HEK293 (cell line): ENCODE data around the gene STEAP2.

ENCODE experiments used
- CTCF ChIA-PET: fragments of 350-600 bp; formaldehyde crosslinking; extraction: SDS; loops from one replicate; lab custom pipeline; 2021; ENCODE audit warnings: antibody characterized with exemption; lab: Yijun Ruan, JAX
- POLR2A ChIA-PET: fragments of 300-600 bp; formaldehyde crosslinking; extraction: SDS; loops from one replicate; lab custom pipeline; 2020; ENCODE audit warnings: antibody characterized with exemption, inconsistent platforms; lab: Yijun Ruan, JAX
- H3K27ac ChIP-seq: fragments of 200-500 bp; sonication (Bioruptor generic); 2 replicates; pipeline ENCODE4 v1.5.1; 2014; ENCODE audit warnings: low read depth, low read length, control low read depth, inconsistent platforms; ENCODE audit errors: extremely low read depth
- H3K36me3 ChIP-seq, 2 experiments: fragments of 200-500 bp in 1 of 2; sonication (Bioruptor generic) in 1 of 2; 1 replicate in 1 of 2; 2 replicates in 1 of 2; pipeline ENCODE4 v1.5.1; 2014 to 2017; ENCODE audit warnings: inconsistent platforms in 2 of 2, low read length in 2 of 2; ENCODE audit not compliant: control insufficient read depth in 2 of 2, insufficient read depth in 1 of 2
- H3K4me1 ChIP-seq: fragments of 200-500 bp; sonication (Bioruptor generic); 2 replicates; pipeline ENCODE4 v1.5.1; 2014; ENCODE audit warnings: mild to moderate bottlenecking, low read length, inconsistent platforms; ENCODE audit not compliant: control insufficient read depth, insufficient read depth
- H3K4me3 ChIP-seq: 2 replicates; pipeline ENCODE4 v1.5.1; 2011; ENCODE audit warnings: low read depth, mild to moderate bottlenecking, control low read depth, low read length, moderate library complexity
- H3K9me3 ChIP-seq: fragments of 200-500 bp; sonication (Bioruptor generic); 2 replicates; pipeline ENCODE4 v1.5.1; 2014; ENCODE audit warnings: low read depth, low read length, inconsistent platforms; ENCODE audit not compliant: control insufficient read depth, insufficient read depth
- REST ChIP-seq: fragments of 450-650 bp; formaldehyde crosslinking; IDR thresholded peaks from 2 replicates; pipeline ENCODE4 v1.5.1; 2016; ENCODE audit warnings: missing biosample characterization, missing genetic modification characterization
- SALL2 ChIP-seq: fragments of 450-650 bp; formaldehyde crosslinking; IDR thresholded peaks from 2 replicates; pipeline ENCODE4 v1.5.0; 2017; ENCODE audit warnings: missing biosample characterization, mild to moderate bottlenecking, missing genetic modification characterization, borderline replicate concordance
- ZBTB10 ChIP-seq: fragments of 450-650 bp; formaldehyde crosslinking; IDR thresholded peaks from 2 replicates; pipeline ENCODE4 v1.5.1; 2016; ENCODE audit warnings: missing biosample characterization, missing genetic modification characterization
- ZNF211 ChIP-seq: fragments of 450-650 bp; formaldehyde crosslinking; IDR thresholded peaks from 2 replicates; pipeline ENCODE4 v1.5.1; 2016; ENCODE audit warnings: low read depth, missing biosample characterization, missing genetic modification characterization
- ZNF266 ChIP-seq: fragments of 450-650 bp; formaldehyde crosslinking; IDR thresholded peaks from 2 replicates; pipeline ENCODE4 v1.5.1; 2016; ENCODE audit warnings: missing biosample characterization, missing genetic modification characterization, low read depth
- ZNF274 ChIP-seq, 2 experiments: fragments of 200-500 bp in 1 of 2; fragments of 450-650 bp in 1 of 2; sonication (Bioruptor generic) in 1 of 2; formaldehyde crosslinking in 1 of 2; IDR thresholded peaks; 2 replicates each; pipeline versions ENCODE4 v1.5.1 to v1.6.1; 2014 to 2016; ENCODE audit warnings: borderline replicate concordance in 1 of 2, inconsistent platforms in 1 of 2, low read length in 1 of 2, missing biosample characterization in 1 of 2, missing genetic modification characterization in 1 of 2
- ZNF394 ChIP-seq: fragments of 450-650 bp; formaldehyde crosslinking; IDR thresholded peaks from 2 replicates; pipeline ENCODE4 v1.5.1; 2016; ENCODE audit warnings: missing biosample characterization, missing genetic modification characterization, mild to moderate bottlenecking, moderate library complexity, borderline replicate concordance
- ZNF433 ChIP-seq: fragments of 450-650 bp; formaldehyde crosslinking; IDR thresholded peaks from 2 replicates; pipeline ENCODE4 v1.5.1; 2016; ENCODE audit warnings: missing biosample characterization, missing genetic modification characterization, low read depth
- ZNF521 ChIP-seq: fragments of 450-650 bp; formaldehyde crosslinking; IDR thresholded peaks from 2 replicates; pipeline ENCODE4 v1.5.1; 2017; ENCODE audit warnings: missing biosample characterization, mild to moderate bottlenecking, missing genetic modification characterization
- ZNF600 ChIP-seq: fragments of 450-650 bp; formaldehyde crosslinking; IDR thresholded peaks from 2 replicates; pipeline ENCODE4 v1.5.1; 2016; ENCODE audit warnings: missing biosample characterization, missing genetic modification characterization
- ZNF629 ChIP-seq: fragments of 450-650 bp; formaldehyde crosslinking; IDR thresholded peaks from 2 replicates; pipeline ENCODE4 v1.5.1; 2017; ENCODE audit warnings: missing biosample characterization, missing genetic modification characterization
- ZSCAN4 ChIP-seq: fragments of 450-650 bp; formaldehyde crosslinking; IDR thresholded peaks from 2 replicates; pipeline ENCODE4 v1.5.1; 2017; ENCODE audit warnings: missing biosample characterization, missing genetic modification characterization
- ZSCAN5A ChIP-seq: fragments of 450-650 bp; formaldehyde crosslinking; IDR thresholded peaks from 2 replicates; pipeline ENCODE4 v1.5.1; 2016; ENCODE audit warnings: missing biosample characterization, missing genetic modification characterization
- TF ChIP-seq, protein P1 (sequence below): fragments of 450-650 bp; formaldehyde crosslinking; IDR thresholded peaks from 2 replicates; pipeline ENCODE4 v1.5.1; 2016; ENCODE audit warnings: missing biosample characterization, missing genetic modification characterization
- TF ChIP-seq, protein P2 (sequence below): fragments of 450-650 bp; formaldehyde crosslinking; IDR thresholded peaks from 2 replicates; pipeline ENCODE4 v1.5.1; 2016; ENCODE audit warnings: missing biosample characterization, missing genetic modification characterization
- TF ChIP-seq, protein P3 (sequence below): fragments of 450-650 bp; formaldehyde crosslinking; IDR thresholded peaks from 2 replicates; pipeline ENCODE4 v1.5.1; 2016; ENCODE audit warnings: missing biosample characterization, missing genetic modification characterization, borderline replicate concordance

STEAP2 gene

GRCh38 chr7:90251304-90251635 is 39.7 kb downstream of the STEAP2 start:
- Histone ChIP-seq H3K36me3 (no peaks in the 10 kb centered on the region), H3K4me3 (no peak overlapping the region), H3K9me3 (no peaks in the 10 kb centered on the region), H3K4me1 (no peaks in the 10 kb centered on the region; the same call in 1 of the 2 replicates), H3K27ac (no peak overlapping the region)
- ChIA-PET POLR2A (interaction anchor here (1.6 kb wide), 1 partner anchor 40 kb away, joined by 3 read pairs; the partner anchor contains the start of gene STEAP2), CTCF (interaction anchor here (0.6 to 1.1 kb wide), 2 partner anchors 99 to 177 kb away, joined by 3 read pairs; no protein-coding TSS in a partner anchor)
- TF ChIP-seq ZSCAN5A (tag by site-specific recombination) (no peak), SALL2 (tag by site-specific recombination) (no peak), REST (tag by site-specific recombination) (no peak), ZNF211 (tag by site-specific recombination) (no peak), ZNF274 (IDR thresholded peaks at IDR 0.05; ENCODE audit: low read length) (no peak), ZNF274 (tag by site-specific recombination; IDR thresholded peaks at IDR 0.05; ENCODE audit: borderline replicate concordance) (no peak), ZNF433 (no peak), ZNF394 (tag by site-specific recombination) (no peak), ZNF521 (tag by site-specific recombination) (no peak), ZNF629 (no peak), ZBTB10 (no peak), ZNF266 (tag by site-specific recombination) (no peak), ZNF600 (no peak), ZSCAN4 (tag by site-specific recombination) (no peak)
- TF ChIP-seq, protein P1, sequence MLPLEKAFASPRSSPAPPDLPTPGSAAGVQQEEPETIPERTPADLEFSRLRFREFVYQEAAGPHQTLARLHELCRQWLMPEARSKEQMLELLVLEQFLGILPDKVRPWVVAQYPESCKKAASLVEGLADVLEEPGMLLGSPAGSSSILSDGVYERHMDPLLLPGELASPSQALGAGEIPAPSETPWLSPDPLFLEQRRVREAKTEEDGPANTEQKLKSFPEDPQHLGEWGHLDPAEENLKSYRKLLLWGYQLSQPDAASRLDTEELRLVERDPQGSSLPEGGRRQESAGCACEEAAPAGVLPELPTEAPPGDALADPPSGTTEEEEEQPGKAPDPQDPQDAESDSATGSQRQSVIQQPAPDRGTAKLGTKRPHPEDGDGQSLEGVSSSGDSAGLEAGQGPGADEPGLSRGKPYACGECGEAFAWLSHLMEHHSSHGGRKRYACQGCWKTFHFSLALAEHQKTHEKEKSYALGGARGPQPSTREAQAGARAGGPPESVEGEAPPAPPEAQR (tag by site-specific recombination): no peak
- TF ChIP-seq, protein P2, sequence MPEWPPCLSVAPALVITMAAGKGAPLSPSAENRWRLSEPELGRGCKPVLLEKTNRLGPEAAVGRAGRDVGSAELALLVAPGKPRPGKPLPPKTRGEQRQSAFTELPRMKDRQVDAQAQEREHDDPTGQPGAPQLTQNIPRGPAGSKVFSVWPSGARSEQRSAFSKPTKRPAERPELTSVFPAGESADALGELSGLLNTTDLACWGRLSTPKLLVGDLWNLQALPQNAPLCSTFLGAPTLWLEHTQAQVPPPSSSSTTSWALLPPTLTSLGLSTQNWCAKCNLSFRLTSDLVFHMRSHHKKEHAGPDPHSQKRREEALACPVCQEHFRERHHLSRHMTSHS: no peak
- TF ChIP-seq, protein P3, sequence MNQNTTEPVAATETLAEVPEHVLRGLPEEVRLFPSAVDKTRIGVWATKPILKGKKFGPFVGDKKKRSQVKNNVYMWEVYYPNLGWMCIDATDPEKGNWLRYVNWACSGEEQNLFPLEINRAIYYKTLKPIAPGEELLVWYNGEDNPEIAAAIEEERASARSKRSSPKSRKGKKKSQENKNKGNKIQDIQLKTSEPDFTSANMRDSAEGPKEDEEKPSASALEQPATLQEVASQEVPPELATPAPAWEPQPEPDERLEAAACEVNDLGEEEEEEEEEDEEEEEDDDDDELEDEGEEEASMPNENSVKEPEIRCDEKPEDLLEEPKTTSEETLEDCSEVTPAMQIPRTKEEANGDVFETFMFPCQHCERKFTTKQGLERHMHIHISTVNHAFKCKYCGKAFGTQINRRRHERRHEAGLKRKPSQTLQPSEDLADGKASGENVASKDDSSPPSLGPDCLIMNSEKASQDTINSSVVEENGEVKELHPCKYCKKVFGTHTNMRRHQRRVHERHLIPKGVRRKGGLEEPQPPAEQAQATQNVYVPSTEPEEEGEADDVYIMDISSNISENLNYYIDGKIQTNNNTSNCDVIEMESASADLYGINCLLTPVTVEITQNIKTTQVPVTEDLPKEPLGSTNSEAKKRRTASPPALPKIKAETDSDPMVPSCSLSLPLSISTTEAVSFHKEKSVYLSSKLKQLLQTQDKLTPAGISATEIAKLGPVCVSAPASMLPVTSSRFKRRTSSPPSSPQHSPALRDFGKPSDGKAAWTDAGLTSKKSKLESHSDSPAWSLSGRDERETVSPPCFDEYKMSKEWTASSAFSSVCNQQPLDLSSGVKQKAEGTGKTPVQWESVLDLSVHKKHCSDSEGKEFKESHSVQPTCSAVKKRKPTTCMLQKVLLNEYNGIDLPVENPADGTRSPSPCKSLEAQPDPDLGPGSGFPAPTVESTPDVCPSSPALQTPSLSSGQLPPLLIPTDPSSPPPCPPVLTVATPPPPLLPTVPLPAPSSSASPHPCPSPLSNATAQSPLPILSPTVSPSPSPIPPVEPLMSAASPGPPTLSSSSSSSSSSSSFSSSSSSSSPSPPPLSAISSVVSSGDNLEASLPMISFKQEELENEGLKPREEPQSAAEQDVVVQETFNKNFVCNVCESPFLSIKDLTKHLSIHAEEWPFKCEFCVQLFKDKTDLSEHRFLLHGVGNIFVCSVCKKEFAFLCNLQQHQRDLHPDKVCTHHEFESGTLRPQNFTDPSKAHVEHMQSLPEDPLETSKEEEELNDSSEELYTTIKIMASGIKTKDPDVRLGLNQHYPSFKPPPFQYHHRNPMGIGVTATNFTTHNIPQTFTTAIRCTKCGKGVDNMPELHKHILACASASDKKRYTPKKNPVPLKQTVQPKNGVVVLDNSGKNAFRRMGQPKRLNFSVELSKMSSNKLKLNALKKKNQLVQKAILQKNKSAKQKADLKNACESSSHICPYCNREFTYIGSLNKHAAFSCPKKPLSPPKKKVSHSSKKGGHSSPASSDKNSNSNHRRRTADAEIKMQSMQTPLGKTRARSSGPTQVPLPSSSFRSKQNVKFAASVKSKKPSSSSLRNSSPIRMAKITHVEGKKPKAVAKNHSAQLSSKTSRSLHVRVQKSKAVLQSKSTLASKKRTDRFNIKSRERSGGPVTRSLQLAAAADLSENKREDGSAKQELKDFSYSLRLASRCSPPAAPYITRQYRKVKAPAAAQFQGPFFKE (tag by site-specific recombination): no peak
